GM21381 (cell line): Measurements from ENCODE around the gene NPAS3.

ENCODE experiments used
- ATAC-seq: cut with Tn5 transposase; IDR thresholded peaks from one replicate; pipeline ENCODE4 v1.9.1; 2021; ENCODE audit warnings: mild to moderate bottlenecking, moderate library complexity; ENCODE audit not compliant: unreplicated experiment

Gene NPAS3

DNA sequence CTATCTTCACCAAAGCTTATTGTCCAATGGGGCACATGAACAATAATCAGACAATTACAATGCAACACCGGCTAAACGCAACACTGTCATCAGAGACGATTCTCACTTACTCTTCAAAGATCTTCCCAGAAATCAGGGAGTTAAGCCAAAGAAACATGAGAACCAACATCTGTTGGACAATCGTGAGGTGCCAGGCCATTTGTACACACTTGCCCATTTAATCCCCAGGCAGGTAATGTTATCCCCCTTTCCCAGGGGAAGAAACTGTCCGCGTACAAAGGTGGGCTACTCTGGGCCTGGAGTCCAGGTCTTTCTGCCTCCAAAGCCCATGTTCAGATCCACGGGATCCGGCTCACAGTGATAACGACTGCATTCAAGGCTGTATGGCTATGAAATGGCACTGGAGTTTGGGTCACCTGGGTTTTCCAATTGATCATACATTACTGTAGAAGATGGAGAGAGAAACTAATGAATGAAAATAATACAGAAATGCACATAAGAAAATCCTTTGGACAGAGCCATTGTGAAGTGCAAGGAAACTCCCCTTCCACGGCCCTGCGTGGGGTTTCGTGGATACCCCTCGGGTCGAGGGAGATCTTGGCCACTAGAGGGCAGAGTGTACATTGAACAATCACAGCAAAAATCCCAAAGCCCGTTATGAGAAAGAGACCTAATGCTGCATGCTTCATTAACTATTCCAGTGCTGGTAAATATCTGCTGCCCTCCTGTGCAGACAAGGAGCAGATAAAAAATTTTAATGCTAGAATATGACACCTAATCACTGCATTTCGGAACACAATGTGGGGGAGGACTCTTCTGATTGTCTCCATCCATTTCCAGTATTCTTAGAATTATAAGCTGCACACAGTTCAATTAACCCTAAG lies 900.8 kb downstream of the NPAS3 start:
- ATAC-seq = no peak

DNA sequence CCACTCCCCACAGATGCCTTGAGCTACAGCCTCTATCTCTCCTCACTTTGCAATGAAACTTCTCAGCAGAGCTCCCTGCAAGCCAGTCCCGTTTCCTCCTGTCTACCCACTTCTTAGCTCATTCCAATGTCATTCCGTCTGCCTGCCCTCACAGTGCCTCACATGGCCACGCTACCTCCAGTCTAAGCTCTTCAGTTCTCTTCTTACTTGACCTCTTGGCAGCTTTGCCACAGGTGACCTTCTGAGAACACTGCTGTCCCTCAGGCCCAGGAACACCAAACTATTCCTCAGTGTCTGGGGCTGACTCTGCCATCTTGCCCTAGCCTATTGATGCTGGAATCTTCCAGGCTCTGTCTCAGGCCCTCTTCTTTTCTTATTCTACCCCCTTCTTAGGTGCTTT lies 902.1 kb downstream of the NPAS3 start:
- ATAC-seq = no peak

DNA sequence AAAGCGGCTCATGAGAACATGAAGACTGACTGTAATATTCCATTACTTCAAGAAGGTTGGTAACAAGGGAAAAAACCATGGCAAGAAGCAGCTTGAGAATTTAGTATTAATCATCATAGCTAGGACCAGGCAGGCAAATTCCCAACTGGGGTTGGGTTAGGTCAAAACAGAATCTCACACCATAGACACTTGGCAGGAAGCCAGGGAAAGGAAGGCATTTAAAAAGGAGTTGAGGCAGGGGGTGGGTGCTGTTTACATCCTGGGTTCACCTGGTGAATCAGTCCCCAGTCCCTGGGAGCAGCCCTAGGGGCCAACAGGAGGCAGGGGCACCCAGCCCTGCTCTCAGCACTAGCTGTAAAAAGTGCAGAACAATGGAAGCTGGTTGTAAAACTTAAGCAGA lies 903.6 kb downstream of the NPAS3 start:
- no peak for ATAC-seq

DNA sequence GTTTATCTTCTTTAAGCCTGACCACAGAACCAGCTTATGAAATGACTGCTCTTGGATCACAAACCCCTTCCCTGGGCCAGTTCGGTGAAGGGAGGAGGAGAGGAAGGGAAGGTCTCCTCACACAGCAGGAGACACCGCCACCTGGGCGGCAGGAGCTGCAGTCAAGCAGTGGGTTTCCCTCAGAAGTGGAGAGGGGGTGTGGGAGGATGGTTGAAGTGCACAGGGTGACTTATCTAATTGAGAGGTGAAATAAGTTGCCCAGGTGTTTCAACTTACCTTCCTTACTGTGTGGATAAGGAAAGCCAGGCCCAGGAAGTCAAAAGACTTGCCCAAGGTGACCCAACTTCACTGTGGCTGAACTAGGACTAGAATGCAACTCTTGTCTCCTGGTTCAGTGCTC lies 905.4 kb downstream of the NPAS3 start:
- ATAC-seq = no peak

DNA sequence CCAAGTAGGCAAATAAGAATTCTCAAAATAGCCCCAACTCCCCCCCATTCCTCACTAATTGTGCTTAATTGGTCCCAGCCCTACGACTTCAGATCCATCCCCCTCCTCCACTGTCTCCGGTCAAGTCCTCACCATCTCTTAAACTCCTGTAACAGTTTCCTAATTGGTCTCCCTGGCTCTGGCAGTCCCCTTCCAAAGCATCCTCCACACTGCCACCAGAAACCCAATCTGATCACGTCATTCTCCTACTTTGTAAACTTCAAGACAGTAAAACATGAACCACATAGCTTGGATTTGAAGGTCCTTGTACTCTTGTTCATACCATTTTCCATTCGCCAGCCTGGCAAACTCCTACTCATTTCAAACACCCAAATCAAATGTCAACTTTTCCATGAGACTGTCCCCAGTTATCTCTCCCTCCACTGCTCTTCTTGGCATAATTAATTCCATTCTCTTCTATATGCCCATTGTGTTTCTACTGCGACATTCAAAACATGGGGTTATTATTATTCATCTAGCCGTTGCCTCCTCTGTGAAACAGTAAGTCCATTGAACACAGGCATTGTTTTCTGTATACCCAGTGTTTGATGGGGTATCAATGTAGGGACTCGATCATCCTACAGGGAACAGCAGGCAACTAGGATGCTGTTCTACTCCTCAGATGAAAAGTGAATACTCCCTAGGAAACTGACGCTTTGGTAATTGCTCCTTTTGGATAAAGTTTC lies 907.6 kb downstream of the NPAS3 start:
- ATAC-seq = no peak

DNA sequence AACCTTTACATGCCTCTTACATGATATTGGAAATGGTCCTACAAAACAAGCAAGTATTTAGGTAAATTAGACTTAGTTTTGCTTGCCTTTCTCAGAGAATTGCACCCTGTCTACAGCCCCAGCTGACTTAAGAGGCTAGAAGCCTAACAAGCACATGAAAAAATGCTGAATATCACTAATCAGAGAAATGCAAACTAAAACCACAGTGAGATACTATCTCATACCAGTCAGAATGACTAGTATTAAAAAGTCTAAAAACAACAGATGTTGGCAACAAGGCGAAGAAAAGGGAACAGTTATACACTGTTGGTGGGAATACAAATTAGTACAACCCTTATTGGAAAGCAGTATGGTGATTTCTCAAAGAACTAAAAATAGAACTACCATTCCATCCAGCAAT lies 908.4 kb downstream of the NPAS3 start:
- ATAC-seq = no peak

DNA sequence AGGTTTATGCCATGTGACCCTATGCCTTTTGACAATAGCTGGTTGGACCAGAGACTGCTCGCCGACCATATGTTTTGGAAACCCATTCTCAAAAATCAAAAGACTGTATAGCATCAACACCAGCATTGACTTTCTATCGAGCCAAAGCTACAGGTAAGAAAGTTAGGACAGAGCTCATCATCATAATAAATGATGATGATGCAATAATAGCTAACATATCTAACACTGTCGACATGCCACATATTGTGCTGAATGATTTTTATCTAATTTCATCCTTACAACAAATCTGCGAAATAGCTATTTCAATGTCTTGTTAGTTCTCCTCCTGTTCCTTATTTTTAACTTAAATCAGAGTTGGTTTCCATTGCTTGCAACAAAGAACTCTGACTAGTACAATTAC lies 909.3 kb downstream of the NPAS3 start:
- ATAC-seq = no peak

DNA sequence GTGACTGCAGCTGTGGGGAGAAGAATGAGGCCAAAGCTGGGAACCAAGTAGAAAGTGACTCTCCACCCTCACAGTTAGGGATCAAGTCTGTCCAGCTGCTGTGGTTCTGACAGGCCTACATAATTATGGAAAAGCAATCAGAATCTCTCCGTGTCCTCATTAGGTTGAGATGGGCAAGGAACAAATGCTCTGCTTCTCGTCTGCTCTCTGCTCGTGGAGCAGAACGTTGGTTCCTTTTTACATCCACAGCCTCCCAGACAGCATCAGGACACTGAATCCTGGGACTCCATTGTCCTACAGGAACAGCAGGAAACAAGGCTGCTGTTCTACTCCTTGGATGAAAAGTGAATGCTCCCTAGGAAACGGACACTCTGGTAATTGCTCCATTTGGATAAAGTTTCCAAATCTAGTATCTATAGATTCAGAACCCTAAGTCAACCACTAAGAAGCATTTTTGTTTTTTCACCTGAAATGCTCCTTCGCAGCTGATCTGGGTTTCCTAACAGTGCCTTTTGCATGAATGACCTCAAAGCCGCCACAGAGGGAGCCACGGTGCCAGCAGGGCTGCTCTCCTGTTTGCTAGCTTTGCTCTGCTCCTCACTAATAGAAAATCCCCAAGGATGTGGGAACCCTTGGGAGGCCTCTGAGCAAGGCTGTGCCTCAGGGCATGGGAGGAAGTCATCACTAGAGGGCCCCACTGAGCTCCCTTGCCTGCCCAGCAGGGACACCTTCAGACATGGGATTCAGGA lies 910.2 kb downstream of the NPAS3 start:
- ATAC-seq = no peak

DNA sequence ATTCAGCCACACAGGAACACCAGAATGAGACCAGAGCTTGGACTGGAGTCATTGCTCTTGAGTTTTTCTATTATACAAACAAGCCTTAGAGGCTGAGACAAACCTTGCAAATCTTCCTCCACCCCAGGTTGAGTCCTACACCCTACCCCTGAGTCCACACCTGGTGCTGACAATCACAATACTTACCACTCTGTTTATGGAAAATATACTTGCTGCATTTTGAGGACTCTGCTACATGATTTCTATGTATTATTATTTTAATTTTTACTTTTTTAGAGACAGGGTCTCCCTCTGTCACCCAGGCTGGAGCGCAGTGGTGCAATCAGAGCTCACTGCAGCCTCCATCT lies 910.7 kb downstream of the NPAS3 start:
- ATAC-seq = no peak

DNA sequence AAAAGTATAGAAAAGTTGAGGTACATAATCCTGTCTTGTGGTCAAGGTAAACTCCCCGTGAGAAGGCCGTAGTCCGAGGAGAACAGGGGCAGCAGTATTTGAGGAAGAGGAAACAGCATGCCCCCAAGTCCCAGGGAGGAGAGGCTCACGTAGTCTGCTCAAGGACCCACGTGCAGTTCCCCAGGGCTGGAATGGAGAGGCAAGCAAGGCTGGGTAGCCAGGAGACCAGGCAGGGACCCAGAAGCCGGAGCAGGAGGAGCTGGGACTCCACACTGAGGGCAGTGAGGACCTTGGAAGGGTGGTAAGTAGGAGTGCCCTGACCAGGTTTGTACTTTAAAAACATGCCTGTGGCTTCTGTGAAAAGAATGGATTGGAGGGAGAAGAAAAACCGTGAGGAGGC lies 912.1 kb downstream of the NPAS3 start:
- ATAC-seq = no peak

DNA sequence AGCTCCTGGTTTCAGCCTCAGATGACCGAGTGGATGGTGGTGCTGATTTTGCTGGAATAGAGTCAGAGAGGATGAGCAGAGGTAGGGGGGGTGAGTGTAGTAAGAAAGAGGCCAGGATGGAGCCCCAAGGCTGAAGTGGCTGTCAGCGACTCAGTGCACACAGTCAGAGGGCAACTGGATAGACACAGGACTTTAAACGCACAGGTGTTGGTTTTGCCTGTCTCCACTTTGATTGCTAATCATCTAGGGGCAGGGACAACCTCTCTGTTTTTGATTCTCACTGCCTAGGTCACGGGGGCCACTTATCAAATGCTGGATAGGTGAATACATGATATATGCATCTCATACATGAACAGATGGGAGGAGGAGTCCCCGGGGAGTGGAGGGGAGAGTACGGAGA lies 912.7 kb downstream of the NPAS3 start:
- ATAC-seq = no peak

DNA sequence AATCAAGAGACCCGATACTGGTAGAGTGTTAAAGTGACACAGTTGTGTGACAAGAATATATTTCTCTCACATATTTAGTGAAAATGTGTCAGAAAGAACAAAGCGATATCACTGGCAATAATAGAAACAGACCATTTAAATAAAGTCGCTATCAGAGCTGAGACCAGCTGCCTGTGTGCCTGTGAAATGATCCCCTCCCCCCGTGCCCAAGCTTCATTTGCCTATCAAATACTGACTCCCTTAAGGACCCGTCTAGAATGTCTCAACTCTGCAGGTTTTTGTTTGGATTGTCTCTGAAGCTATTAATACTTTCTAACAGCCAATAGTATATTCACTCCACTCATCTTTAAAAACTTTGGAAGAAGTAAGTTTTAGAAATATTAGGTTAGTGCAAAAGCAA lies 913.3 kb downstream of the NPAS3 start:
- no peak for ATAC-seq
